Endometrium (tissue), 2 donors: ENCODE results near the gene OLIG3.

Experiments
- FAIRE-seq: peaks from 2 replicates; lab custom pipeline; 2012; peaks lifted over from hg19 to GRCh38; lab: Jason Lieb, UNC
- donor health status: control.
- donor health status: control.

Gene OLIG3

DNA sequence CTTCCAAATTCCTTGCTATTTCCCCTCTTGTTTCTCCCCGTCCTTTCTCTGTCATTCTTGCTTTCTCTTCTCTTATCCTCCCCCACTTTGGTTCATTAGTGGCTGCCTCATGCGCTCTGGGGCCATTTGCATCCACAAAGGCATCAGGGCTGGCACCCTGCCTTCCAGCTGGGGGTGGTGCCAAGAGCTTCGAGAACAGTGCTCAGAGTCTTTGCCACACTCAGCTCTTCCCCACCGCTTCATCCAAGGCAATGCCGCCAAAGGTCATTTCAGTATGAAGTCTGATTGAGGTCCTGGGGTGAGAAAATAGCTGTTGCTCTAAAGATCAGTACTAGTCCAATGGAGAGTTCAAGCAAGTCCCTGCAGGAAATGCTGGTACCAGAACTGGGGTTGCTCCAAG lies 22.7 kb downstream of the OLIG3 start:
- FAIRE-seq, result no peak

DNA sequence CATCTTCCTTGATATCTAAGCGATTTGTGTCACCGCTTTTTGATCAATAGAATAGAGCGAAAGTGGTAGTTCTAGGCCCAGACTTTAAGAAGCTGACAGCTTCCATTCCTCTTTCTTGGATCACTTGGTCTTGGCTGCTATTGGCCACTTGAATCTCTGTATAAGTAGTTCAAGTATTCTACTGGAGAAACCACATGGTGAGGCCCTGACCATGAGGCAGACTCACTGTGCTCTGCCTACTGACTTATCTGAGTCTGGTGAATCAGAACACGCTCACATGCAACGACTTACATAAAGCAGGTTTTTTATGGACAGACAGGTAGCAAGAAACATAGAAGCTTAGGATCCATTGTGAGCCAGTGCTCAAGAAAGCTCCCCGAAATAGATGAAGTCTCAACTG lies 27.0 kb downstream of the OLIG3 start:
- FAIRE-seq, result no peak

DNA sequence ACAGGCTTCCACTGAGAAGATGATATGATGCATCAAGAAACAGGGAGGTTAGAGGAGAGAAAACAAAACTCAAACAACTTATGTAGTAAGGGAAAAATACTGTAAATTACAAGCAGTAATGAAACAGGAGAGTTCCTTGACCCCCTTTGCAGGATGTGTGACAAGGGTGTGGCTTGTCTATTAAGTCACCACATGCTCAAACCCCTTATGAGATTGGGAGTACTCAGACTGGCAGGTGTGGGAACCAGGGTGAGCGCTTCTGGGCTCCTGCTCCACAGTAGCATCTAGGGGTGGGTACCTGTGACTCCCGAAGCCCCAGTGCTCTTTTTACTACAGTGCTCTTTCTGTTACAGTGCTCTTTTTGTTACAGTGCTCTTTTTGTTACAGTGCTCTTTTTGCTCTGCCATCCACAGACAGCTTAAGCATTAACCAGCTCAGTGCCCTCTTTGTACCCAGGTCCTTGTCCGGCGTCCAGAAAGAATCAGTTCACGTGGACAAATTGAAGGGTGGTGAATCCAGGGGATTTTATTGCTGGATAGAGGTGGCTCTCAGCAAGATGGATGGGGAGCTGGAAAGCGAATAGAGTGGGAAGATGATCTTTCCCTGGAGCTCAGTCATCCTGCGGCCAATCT lies 28.7 kb downstream of the OLIG3 start:
- FAIRE-seq, result no peak

DNA sequence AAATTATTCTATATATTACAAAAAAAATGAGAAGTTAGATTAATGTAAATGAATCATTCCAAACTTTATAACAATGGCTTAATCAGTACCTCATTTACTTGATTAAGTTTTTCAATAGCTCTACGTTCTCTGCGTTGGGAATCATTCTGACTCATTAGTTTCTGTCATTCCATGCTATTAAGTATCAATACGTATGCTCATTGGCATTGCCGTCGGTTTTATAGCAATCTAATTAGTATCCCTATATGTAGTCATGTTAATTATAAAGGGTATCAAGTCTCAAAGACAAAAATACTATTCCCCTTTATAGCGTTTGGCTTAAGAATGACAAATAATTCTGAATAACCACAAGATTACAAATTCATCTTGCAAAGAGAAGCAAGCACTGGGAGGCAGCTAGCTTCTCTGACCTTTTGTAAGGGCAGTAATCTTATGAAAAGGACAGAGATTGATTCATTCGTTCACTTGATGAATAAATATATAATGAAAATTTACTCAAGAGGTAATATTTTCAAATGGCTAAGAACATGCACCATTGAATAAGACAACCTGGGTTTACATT lies 41.8 kb downstream of the OLIG3 start:
- no peak for FAIRE-seq

DNA sequence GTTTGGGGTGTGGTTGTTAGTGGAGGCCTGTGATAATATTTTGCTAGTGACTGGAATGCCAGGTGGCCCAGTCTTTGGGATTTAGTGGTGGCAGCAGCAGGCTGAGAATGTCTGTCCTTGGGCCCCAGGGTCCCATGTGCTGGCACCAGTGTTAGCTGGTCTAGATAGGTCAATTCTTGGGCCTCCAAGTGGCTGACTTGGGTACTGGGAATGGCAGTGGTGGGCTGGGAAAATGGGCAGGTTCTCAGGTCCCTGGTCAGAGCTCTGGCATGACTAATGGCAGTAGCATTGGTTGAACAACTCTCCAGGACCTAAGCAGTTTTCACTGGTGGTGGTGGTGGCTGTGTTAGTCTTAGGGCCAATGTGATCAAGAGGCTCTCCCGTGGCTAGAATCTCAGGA lies 50.3 kb downstream of the OLIG3 start:
- FAIRE-seq, result no peak
